ENCODE measurements around the gene ARMC8. TPM values are rescaled to one million over a fixed set of nuclear protein-coding genes. Genes with fewer than 3 reads are reported as not detected.

The ARMC8 gene
- total RNA-seq, 1 experiment from 2014 or later, result 52.6 TPM

GRCh38 chr3:138220242-138220641 lies 33.1 kb downstream of the ARMC8 start:
- Histone ChIP-seq H3K4me3 (ENCODE audit: low read depth, low read length) (no peak overlapping the region), H3K27me3 (replicated peaks; ENCODE audit: control insufficient read depth, insufficient read depth, low read length) (no peaks in the 10 kb centered on the region), H3K4me1 (peaks cover 6% of the 10 kb centered on the region; the same call in 1 of the 2 replicates), H3K9me3 (no peaks in the 10 kb centered on the region), H3K36me3 (ENCODE audit: control insufficient read depth, insufficient read depth, low read length) (no peaks in the 10 kb centered on the region)
- CTCF ChIA-PET, result interaction anchor here (0.6 kb wide), 1 partner anchor 703 kb away, joined by 3 read pairs; no protein-coding TSS in a partner anchor
- POLR2A ChIA-PET, result no interaction called here
- no peak for DNase-seq
- Mint-ChIP-seq H3K27me3 (ENCODE audit: insufficient read depth, unreplicated experiment) (no peaks in the 10 kb centered on the region), H3K4me1 (ENCODE audit: low read depth, unreplicated experiment) (peaks cover 12% of the 10 kb centered on the region), H3K27ac (ENCODE audit: unreplicated experiment) (no peak overlapping the region), H3K36me3 (ENCODE audit: insufficient read depth, unreplicated experiment) (peaks cover 26% of the 10 kb centered on the region), H3K4me3 (ENCODE audit: unreplicated experiment) (no peak overlapping the region), H3K9me3 (ENCODE audit: unreplicated experiment) (no peaks in the 10 kb centered on the region)
- BruUV-seq (replicated peaks), result no TSS peak
- intact Hi-C loops (cut with micrococcal nuclease; ENCODE audit: unreplicated experiment), result no loop called here
- no peak for TF ChIP-seq CTCF (IDR thresholded peaks at IDR 0.05; ENCODE audit: insufficient read depth in 1 of 2, low read depth in 1 of 2, low read length in 1 of 2, severe bottlenecking in 1 of 2, unreplicated experiment in 1 of 2)

- H3K36me3 Mint-ChIP-seq (ENCODE audit: insufficient read depth, unreplicated experiment), result peaks cover 31% of the 10 kb centered on the region
- H3K4me3 Mint-ChIP-seq (ENCODE audit: unreplicated experiment), result no peak overlapping the region
- Histone ChIP-seq H3K27me3 (replicated peaks; ENCODE audit: control insufficient read depth, insufficient read depth, low read length) (no peaks in the 10 kb centered on the region), H3K4me1 (peaks cover 6% of the 10 kb centered on the region; the same call in 1 of the 2 replicates), H3K4me3 (ENCODE audit: low read depth, low read length) (no peak overlapping the region), H3K9me3 (no peaks in the 10 kb centered on the region), H3K36me3 (ENCODE audit: control insufficient read depth, insufficient read depth, low read length) (no peaks in the 10 kb centered on the region)
- no peak for DNase-seq
- no peak overlapping the region for H3K27ac Mint-ChIP-seq (ENCODE audit: unreplicated experiment)
- POLR2A ChIA-PET, result no interaction called here
- no peaks in the 10 kb centered on the region for H3K27me3 Mint-ChIP-seq (ENCODE audit: insufficient read depth, unreplicated experiment)
- intact Hi-C loops (cut with micrococcal nuclease; ENCODE audit: unreplicated experiment), result no loop called here
- no peak for TF ChIP-seq CTCF (IDR thresholded peaks at IDR 0.05; ENCODE audit: insufficient read depth in 1 of 2, low read depth in 1 of 2, low read length in 1 of 2, severe bottlenecking in 1 of 2, unreplicated experiment in 1 of 2)
- H3K9me3 Mint-ChIP-seq (ENCODE audit: unreplicated experiment), result no peaks in the 10 kb centered on the region
- no TSS peak for BruUV-seq (replicated peaks)
- H3K4me1 Mint-ChIP-seq (ENCODE audit: low read depth, unreplicated experiment), result peaks cover 12% of the 10 kb centered on the region
- CTCF ChIA-PET, result interaction anchor here (0.6 kb wide), 1 partner anchor 702 kb away, joined by 3 read pairs; no protein-coding TSS in a partner anchor
Observed at GRCh38 chr3:138220788-138221187, 33.7 kb downstream of the ARMC8 start.

- H3K4me3 Mint-ChIP-seq (ENCODE audit: unreplicated experiment), result no peak overlapping the region
- peaks cover 6% of the 10 kb centered on the region; the same call in 1 of the 2 replicates for H3K4me1 ChIP-seq
- no peaks in the 10 kb centered on the region for H3K27me3 ChIP-seq (replicated peaks; ENCODE audit: control insufficient read depth, insufficient read depth, low read length)
- CTCF ChIA-PET, result no interaction called here
- BruUV-seq (replicated peaks), result no TSS peak
- intact Hi-C loops (cut with micrococcal nuclease; ENCODE audit: unreplicated experiment), result no loop called here
- TF ChIP-seq CTCF (IDR thresholded peaks at IDR 0.05; ENCODE audit: insufficient read depth in 1 of 2, low read depth in 1 of 2, low read length in 1 of 2, severe bottlenecking in 1 of 2, unreplicated experiment in 1 of 2), result no peak
- H3K9me3 Mint-ChIP-seq (ENCODE audit: unreplicated experiment), result no peaks in the 10 kb centered on the region
- DNase-seq, result no peak
- H3K36me3 ChIP-seq (ENCODE audit: control insufficient read depth, insufficient read depth, low read length), result no peaks in the 10 kb centered on the region
- peaks cover 12% of the 10 kb centered on the region for H3K4me1 Mint-ChIP-seq (ENCODE audit: low read depth, unreplicated experiment)
- H3K36me3 Mint-ChIP-seq (ENCODE audit: insufficient read depth, unreplicated experiment), result peaks cover 38% of the 10 kb centered on the region
- no peak overlapping the region for H3K27ac Mint-ChIP-seq (ENCODE audit: unreplicated experiment)
- POLR2A ChIA-PET, result interaction anchor here (0.6 kb wide), 2 partner anchors 29 to 127 kb away, joined by 5 to 7 read pairs; no protein-coding TSS in a partner anchor
- no peak overlapping the region for H3K4me3 ChIP-seq (ENCODE audit: low read depth, low read length)
- no peaks in the 10 kb centered on the region for H3K9me3 ChIP-seq
- no peaks in the 10 kb centered on the region for H3K27me3 Mint-ChIP-seq (ENCODE audit: insufficient read depth, unreplicated experiment)
Observed at GRCh38 chr3:138222131-138222941, 35.2 kb downstream of the ARMC8 start.

All from Caco-2 (cell line).